ENCODE measurements around the gene KRTAP10-12. TPM values are rescaled to one million over a fixed set of nuclear protein-coding genes. Genes with fewer than 3 reads are reported as not detected.

Gene KRTAP10-12
- total RNA-seq, 4 donors from 2014 or later, result 1.3 to 2.9 TPM; not detected in 2

GRCh38 chr21:44714905-44715304 is 17.9 kb downstream of the KRTAP10-12 start:
- no peak overlapping the region for H3K27ac ChIP-seq
- H3K36me3 ChIP-seq, result no peaks in the 10 kb centered on the region
- DNase-seq (ENCODE audit: low spot score in 2 of 2), result peak in 1 of 2 donors; percentile 8
- peaks cover 23% of the 10 kb centered on the region for H3K4me1 ChIP-seq
- no peaks in the 10 kb centered on the region for H3K9me3 ChIP-seq
- TF ChIP-seq EP300 (IDR thresholded peaks at IDR 0.05) (no peak), POLR2A (IDR thresholded peaks at IDR 0.05) (no peak), POLR2AphosphoS5 (IDR thresholded peaks at IDR 0.05) (no peak)
- peaks cover 55% of the 10 kb centered on the region for H3K27me3 ChIP-seq
- no peak overlapping the region for H3K4me3 ChIP-seq
- 53% methylated on average over 8 of the region's 8 CpGs for WGBS

GRCh38 chr21:44716984-44717383 is 20.0 kb downstream of the KRTAP10-12 start:
- Histone ChIP-seq H3K27ac (no peak overlapping the region), H3K36me3 (no peaks in the 10 kb centered on the region), H3K9me3 (no peaks in the 10 kb centered on the region), H3K27me3 (peaks cover 43% of the 10 kb centered on the region), H3K4me3 (no peak overlapping the region), H3K4me1 (peaks cover 3% of the 10 kb centered on the region)
- no peak for DNase-seq (ENCODE audit: low spot score in 2 of 2)
- no peak for TF ChIP-seq POLR2AphosphoS5 (IDR thresholded peaks at IDR 0.05)
- TF ChIP-seq EP300 (IDR thresholded peaks at IDR 0.05), result no peak
- TF ChIP-seq CTCF (IDR thresholded peaks at IDR 0.05), result no peak
- no peak for TF ChIP-seq POLR2A (IDR thresholded peaks at IDR 0.05)

- H3K4me3 ChIP-seq, result no peak overlapping the region
- H3K27ac ChIP-seq, result no peak overlapping the region
- peak in 1 of 2 donors; percentile 2 for DNase-seq (ENCODE audit: low spot score in 2 of 2)
- TF ChIP-seq POLR2A (IDR thresholded peaks at IDR 0.05) (no peak), EP300 (IDR thresholded peaks at IDR 0.05) (no peak), POLR2AphosphoS5 (IDR thresholded peaks at IDR 0.05) (no peak), CTCF (IDR thresholded peaks at IDR 0.05) (no peak)
- peaks cover 39% of the 10 kb centered on the region for H3K27me3 ChIP-seq
- H3K36me3 ChIP-seq, result no peaks in the 10 kb centered on the region
- no peaks in the 10 kb centered on the region for H3K4me1 ChIP-seq
- 34% methylated on average over 2 of the region's 2 CpGs for WGBS
- H3K9me3 ChIP-seq, result no peaks in the 10 kb centered on the region
Measured at GRCh38 chr21:44718093-44718492, 21.1 kb downstream of the KRTAP10-12 start.

- 73% methylated on average over 6 of the region's 6 CpGs for WGBS
- TF ChIP-seq EP300 (IDR thresholded peaks at IDR 0.05) (no peak), POLR2AphosphoS5 (IDR thresholded peaks at IDR 0.05) (no peak), CTCF (IDR thresholded peaks at IDR 0.05) (no peak), POLR2A (IDR thresholded peaks at IDR 0.05) (no peak)
- H3K9me3 ChIP-seq, result no peaks in the 10 kb centered on the region
- H3K36me3 ChIP-seq, result no peaks in the 10 kb centered on the region
- no peak overlapping the region for H3K27ac ChIP-seq
- peaks cover 39% of the 10 kb centered on the region for H3K27me3 ChIP-seq
- H3K4me3 ChIP-seq, result no peak overlapping the region
- peak in 1 of 2 donors; percentile 26 for DNase-seq (ENCODE audit: low spot score in 2 of 2)
- peaks cover 4% of the 10 kb centered on the region for H3K4me1 ChIP-seq
Measured at GRCh38 chr21:44718571-44718970, 21.6 kb downstream of the KRTAP10-12 start.

GRCh38 chr21:44720170-44720569 is 23.2 kb downstream of the KRTAP10-12 start:
- TF ChIP-seq POLR2A (IDR thresholded peaks at IDR 0.05) (no peak), EP300 (IDR thresholded peaks at IDR 0.05) (no peak), POLR2AphosphoS5 (IDR thresholded peaks at IDR 0.05) (no peak), CTCF (IDR thresholded peaks at IDR 0.05) (no peak)
- Histone ChIP-seq H3K36me3 (no peaks in the 10 kb centered on the region), H3K27ac (no peak overlapping the region), H3K27me3 (peaks cover 44% of the 10 kb centered on the region), H3K9me3 (no peaks in the 10 kb centered on the region), H3K4me3 (no peak overlapping the region), H3K4me1 (peaks cover 7% of the 10 kb centered on the region)
- no peak for DNase-seq (ENCODE audit: low spot score in 2 of 2)
- 97% methylated on average over 2 of the region's 2 CpGs for WGBS

- peak; percentile 24 to 45 for DNase-seq (ENCODE audit: low spot score in 2 of 2)
- H3K27me3 ChIP-seq, result peaks cover 67% of the 10 kb centered on the region
- H3K27ac ChIP-seq, result no peak overlapping the region
- H3K4me1 ChIP-seq, result peaks cover 7% of the 10 kb centered on the region
- H3K36me3 ChIP-seq, result no peaks in the 10 kb centered on the region
- 43% methylated on average over 5 of the region's 5 CpGs for WGBS
- TF ChIP-seq POLR2A (IDR thresholded peaks at IDR 0.05) (no peak), EP300 (IDR thresholded peaks at IDR 0.05) (no peak), CTCF (IDR thresholded peaks at IDR 0.05) (no peak), POLR2AphosphoS5 (IDR thresholded peaks at IDR 0.05) (no peak)
- no peak overlapping the region for H3K4me3 ChIP-seq
- H3K9me3 ChIP-seq, result no peaks in the 10 kb centered on the region
Measured at GRCh38 chr21:44722731-44723130, 25.8 kb downstream of the KRTAP10-12 start.
